Inflammatory macrophage treated with lipopolysaccharide for 1 hour (primary cell): Measurements from ENCODE around the gene MLLT1.

Experiments
- DNase-seq, 2 donors: peaks; one replicate each; pipeline ENCODE4 v3.0.0-alpha.2; 2020 to 2022

MLLT1 gene

GRCh38 chr19:6204866-6205723 lies 74.7 kb downstream of the MLLT1 start:
- DNase-seq = no peak

GRCh38 chr19:6204212-6204611 lies 75.6 kb downstream of the MLLT1 start:
- DNase-seq = no peak

- peak; percentile 97 to 100 for DNase-seq
These were observed 80.4 kb downstream of the MLLT1 start for GRCh38 chr19:6199240-6199994.

GRCh38 chr19:6198896-6199239 lies 80.9 kb downstream of the MLLT1 start:
- no peak for DNase-seq

- no peak for DNase-seq
These were observed 83.4 kb downstream of the MLLT1 start for GRCh38 chr19:6196361-6196760.

- peak; percentile 18 to 68 for DNase-seq
These were observed 91.0 kb downstream of the MLLT1 start for GRCh38 chr19:6188811-6189210.

GRCh38 chr19:6187374-6187773 lies 92.4 kb downstream of the MLLT1 start:
- DNase-seq = no peak

- no peak for DNase-seq
These were observed 93.6 kb downstream of the MLLT1 start for GRCh38 chr19:6185835-6186834.

- DNase-seq = no peak
These were observed 94.5 kb downstream of the MLLT1 start for GRCh38 chr19:6185093-6185834.

- no peak for DNase-seq
These were observed 98.7 kb downstream of the MLLT1 start for GRCh38 chr19:6181119-6181518.

- DNase-seq = no peak
These were observed 106.6 kb downstream of the MLLT1 start for GRCh38 chr19:6173190-6173589.

- no peak for DNase-seq
These were observed 107.5 kb downstream of the MLLT1 start for GRCh38 chr19:6172074-6172863.

- no peak for DNase-seq
These were observed 112.7 kb downstream of the MLLT1 start for GRCh38 chr19:6167115-6167514.

- DNase-seq = no peak
These were observed 114.8 kb downstream of the MLLT1 start for GRCh38 chr19:6164906-6165531.

- DNase-seq = peak; percentile 82 to 92
These were observed 118.4 kb downstream of the MLLT1 start for GRCh38 chr19:6161271-6161850.
